Hepatocyte (in vitro differentiated cells): ENCODE results near the gene SOX6. TPM values are rescaled to one million over a fixed set of nuclear protein-coding genes. Genes with fewer than 3 reads are reported as not detected.

Experiments used
- DNase-seq: peaks from one replicate; pipeline ENCODE4 v3.0.0-alpha.2; 2016; ENCODE audit warnings: low spot score
- H2AFZ ChIP-seq: fragments of 200-600 bp; sonication (generic); 2 replicates; pipeline ENCODE4 v1.6.0; 2016; ENCODE audit warnings: antibody characterized with exemption, mild to moderate bottlenecking
- H3K27ac ChIP-seq: fragments of 200-600 bp; sonication (generic); 2 replicates; pipeline ENCODE4 v1.5.1; 2016; ENCODE audit warnings: mild to moderate bottlenecking
- H3K27me3 ChIP-seq: fragments of 200-600 bp; sonication (generic); 2 replicates; pipeline ENCODE4 v1.6.1; 2016
- H3K36me3 ChIP-seq: fragments of 200-600 bp; sonication (generic); replicated peaks from 2 replicates; pipeline ENCODE4 v1.5.1; 2016; ENCODE audit warnings: low read depth; ENCODE audit not compliant: insufficient read depth
- H3K4me1 ChIP-seq: fragments of 200-600 bp; sonication (generic); 2 replicates; pipeline ENCODE4 v1.5.1; 2016; ENCODE audit warnings: mild to moderate bottlenecking, moderate library complexity; ENCODE audit not compliant: insufficient read depth
- H3K4me2 ChIP-seq: fragments of 200-600 bp; sonication (generic); 2 replicates; pipeline ENCODE4 v1.6.0; 2016
- H3K4me3 ChIP-seq: fragments of 200-600 bp; sonication (generic); 2 replicates; pipeline ENCODE4 v1.5.1; 2016; ENCODE audit warnings: mild to moderate bottlenecking
- H3K79me2 ChIP-seq: fragments of 200-600 bp; sonication (generic); 2 replicates; pipeline ENCODE4 v1.6.0; 2017; ENCODE audit warnings: mild to moderate bottlenecking
- H3K9me2 ChIP-seq: fragments of 200-600 bp; sonication (generic); replicated peaks from 2 replicates; pipeline ENCODE4 v1.6.0; 2017; ENCODE audit warnings: mild to moderate bottlenecking; ENCODE audit not compliant: insufficient read depth
- H3K9me3 ChIP-seq: fragments of 200-600 bp; sonication (generic); 2 replicates; pipeline ENCODE4 v1.5.1; 2016; ENCODE audit warnings: low read depth, mild to moderate bottlenecking
- H4K20me1 ChIP-seq: fragments of 200-600 bp; sonication (generic); 2 replicates; pipeline ENCODE4 v1.6.0; 2016; ENCODE audit warnings: mild to moderate bottlenecking; ENCODE audit not compliant: insufficient read depth, poor library complexity, severe bottlenecking
- CTCF ChIP-seq: fragments of 200-600 bp; sonication (generic); IDR thresholded peaks from 2 replicates; pipeline ENCODE4 v1.5.1; 2016; ENCODE audit warnings: antibody characterized with exemption, mild to moderate bottlenecking; ENCODE audit not compliant: poor library complexity
- EZH2 ChIP-seq: fragments of 200-600 bp; sonication (generic); IDR thresholded peaks from 2 replicates; pipeline ENCODE4 v1.6.1; 2016; ENCODE audit warnings: antibody characterized with exemption, mild to moderate bottlenecking, borderline replicate concordance
- EZH2phosphoT487 ChIP-seq: fragments of 200-600 bp; sonication (generic); IDR thresholded peaks from one replicate; pipeline ENCODE4 v1.6.1; 2018; ENCODE audit warnings: antibody characterized with exemption, mild to moderate bottlenecking, low read depth, moderate library complexity; ENCODE audit not compliant: unreplicated experiment, severe bottlenecking
- WGBS: methylation state at CpG from one replicate; pipeline ENCODE4 v1.1.6; 2016; ENCODE audit warnings: low lambda C conversion rate; ENCODE audit errors: missing lambda C conversion rate; 5-methylcytosine and 5-hydroxymethylcytosine counted together
- polyA plus RNA-seq: library from polyadenylated mRNA; unstranded; fragments of >200 nt; fragmentation: Nextera tagmentation; extraction: Ambion mirVana; gene quantifications from 2 replicates; pipeline ENCODE4 v1.2.1, GENCODE V29; 2016
- total RNA-seq: library from RNA; depleted of rRNA; stranded (reverse); fragments of >200 nt; gene quantifications from 2 replicates; pipeline ENCODE4 v1.2.3, GENCODE V29; 2014

SOX6 gene
- total and polyA plus RNA-seq, 2 experiments from 2014 or later = 23.2 to 75.7 TPM

- Histone ChIP-seq H3K36me3 (no peaks in the 10 kb centered on the region), H3K4me2 (no peak overlapping the region), H3K4me3 (no peak overlapping the region), H2AFZ (no peak overlapping the region), H4K20me1 (no peaks in the 10 kb centered on the region), H3K4me1 (peaks cover 4% of the 10 kb centered on the region), H3K27ac (no peak overlapping the region), H3K9me3 (no peaks in the 10 kb centered on the region), H3K27me3 (no peaks in the 10 kb centered on the region), H3K9me2 (no peaks in the 10 kb centered on the region), H3K79me2 (no peaks in the 10 kb centered on the region)
- 83% methylated on average over 1 of the region's 1 CpG for WGBS
- no peak for DNase-seq
- no peak for TF ChIP-seq EZH2phosphoT487
- TF ChIP-seq EZH2 = no peak
- TF ChIP-seq CTCF = no peak
Observed at GRCh38 chr11:16091862-16092261, 264.5 kb downstream of the SOX6 start.

DNA sequence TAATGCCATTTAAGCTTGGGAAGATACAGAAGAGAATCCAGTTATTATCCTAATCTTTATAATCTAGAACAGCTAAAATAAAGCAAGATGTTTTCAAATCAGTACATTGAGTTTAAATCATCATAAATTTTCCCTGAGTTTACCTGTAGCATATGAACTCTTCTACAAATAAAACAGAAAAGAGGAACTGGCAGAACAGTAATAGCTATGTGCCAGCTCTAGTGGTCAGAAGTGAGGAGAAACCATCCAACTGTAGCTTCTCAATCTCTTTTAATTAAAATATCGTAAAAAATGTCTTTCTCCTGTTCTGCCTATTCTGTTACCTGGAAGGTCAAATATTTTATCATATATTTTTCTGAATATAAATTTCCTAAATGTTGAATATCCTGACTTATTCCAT is 266.9 kb downstream of the SOX6 start:
- no peak overlapping the region for H3K4me3 ChIP-seq
- H3K27me3 ChIP-seq = no peaks in the 10 kb centered on the region
- no peak for DNase-seq
- H2AFZ ChIP-seq = no peak overlapping the region
- WGBS = 88% methylated on average over 1 of the region's 1 CpG
- H3K9me3 ChIP-seq = no peaks in the 10 kb centered on the region
- no peaks in the 10 kb centered on the region for H3K36me3 ChIP-seq
- no peaks in the 10 kb centered on the region for H3K9me2 ChIP-seq
- no peaks in the 10 kb centered on the region for H3K79me2 ChIP-seq
- H3K4me1 ChIP-seq = peaks cover 4% of the 10 kb centered on the region
- no peak overlapping the region for H3K27ac ChIP-seq
- no peak overlapping the region for H3K4me2 ChIP-seq
- TF ChIP-seq EZH2phosphoT487 (no peak), CTCF (no peak), EZH2 (no peak)
- H4K20me1 ChIP-seq = no peaks in the 10 kb centered on the region

GRCh38 chr11:16088774-16089173 is 267.6 kb downstream of the SOX6 start:
- no peaks in the 10 kb centered on the region for H3K9me3 ChIP-seq
- 67% methylated on average over 1 of the region's 1 CpG for WGBS
- no peak overlapping the region for H3K4me3 ChIP-seq
- no peaks in the 10 kb centered on the region for H3K9me2 ChIP-seq
- no peaks in the 10 kb centered on the region for H3K27me3 ChIP-seq
- H4K20me1 ChIP-seq = no peaks in the 10 kb centered on the region
- no peak overlapping the region for H2AFZ ChIP-seq
- DNase-seq = no peak
- no peaks in the 10 kb centered on the region for H3K36me3 ChIP-seq
- H3K4me1 ChIP-seq = no peaks in the 10 kb centered on the region
- H3K27ac ChIP-seq = no peak overlapping the region
- TF ChIP-seq EZH2 (no peak), EZH2phosphoT487 (no peak), CTCF (no peak)
- no peaks in the 10 kb centered on the region for H3K79me2 ChIP-seq
- no peak overlapping the region for H3K4me2 ChIP-seq

DNA sequence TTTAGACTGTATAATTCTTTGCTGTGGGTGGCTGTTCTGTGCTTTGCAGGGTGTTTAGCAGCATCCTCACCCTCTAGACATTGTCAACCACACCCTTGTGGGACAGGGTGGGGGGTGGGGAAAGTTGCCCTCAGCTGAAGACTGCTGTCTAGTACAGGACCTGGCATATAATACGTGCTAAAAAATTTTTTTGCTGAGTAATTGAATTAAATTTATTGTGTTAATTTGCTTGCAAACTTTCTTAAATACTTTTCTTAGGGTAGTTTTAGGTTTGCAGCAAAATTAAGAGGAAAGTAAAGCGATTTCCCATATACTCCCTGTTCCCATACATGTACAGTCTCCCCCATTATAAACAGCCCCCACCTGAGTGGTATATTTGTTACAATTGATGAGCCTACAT is 268.5 kb downstream of the SOX6 start:
- H3K36me3 ChIP-seq = no peaks in the 10 kb centered on the region

More for the DNA sequence above, 268.5 kb downstream of the SOX6 start:
- no peaks in the 10 kb centered on the region for H3K27me3 ChIP-seq
- TF ChIP-seq EZH2 (no peak), EZH2phosphoT487 (no peak), CTCF (no peak)
- H3K9me2 ChIP-seq = no peaks in the 10 kb centered on the region
- H3K4me3 ChIP-seq = no peak overlapping the region
- H2AFZ ChIP-seq = no peak overlapping the region
- no peaks in the 10 kb centered on the region for H3K4me1 ChIP-seq
- DNase-seq = no peak
- 88% methylated on average over 2 of the region's 2 CpGs for WGBS
- H3K27ac ChIP-seq = no peak overlapping the region
- H3K4me2 ChIP-seq = no peak overlapping the region
- H4K20me1 ChIP-seq = no peaks in the 10 kb centered on the region
- H3K79me2 ChIP-seq = no peaks in the 10 kb centered on the region
- no peaks in the 10 kb centered on the region for H3K9me3 ChIP-seq
